Mononuclear cell (primary cell): Measurements from ENCODE around the gene METTL24. TPM values are rescaled to one million over a fixed set of nuclear protein-coding genes. Genes with fewer than 3 reads are reported as not detected.

ENCODE experiments used
- H3K27me3 ChIP-seq: 2 replicates; pipeline ENCODE4 v1.6.0; 2011; ENCODE audit warnings: low read length, control low read depth; ENCODE audit not compliant: insufficient read depth
- H3K4me1 ChIP-seq: 2 replicates; pipeline ENCODE4 v1.5.1; 2011; ENCODE audit warnings: mild to moderate bottlenecking, low read length, control low read depth; ENCODE audit not compliant: insufficient read depth
- H3K4me3 ChIP-seq: 2 replicates; pipeline ENCODE4 v1.5.1; 2011; ENCODE audit warnings: mild to moderate bottlenecking, low read length, moderate library complexity
- H3K9me3 ChIP-seq: 2 replicates; pipeline ENCODE4 v1.5.1; 2011; ENCODE audit warnings: low read depth, mild to moderate bottlenecking, control low read depth, low read length
- total RNA-seq: library from RNA; depleted of rRNA; stranded (reverse); fragments of >200 nt; gene quantifications from one replicate; pipeline ENCODE4 v1.2.3, GENCODE V29; 2012

Gene METTL24
- total RNA-seq, 1 donor, result 0.10 TPM

DNA sequence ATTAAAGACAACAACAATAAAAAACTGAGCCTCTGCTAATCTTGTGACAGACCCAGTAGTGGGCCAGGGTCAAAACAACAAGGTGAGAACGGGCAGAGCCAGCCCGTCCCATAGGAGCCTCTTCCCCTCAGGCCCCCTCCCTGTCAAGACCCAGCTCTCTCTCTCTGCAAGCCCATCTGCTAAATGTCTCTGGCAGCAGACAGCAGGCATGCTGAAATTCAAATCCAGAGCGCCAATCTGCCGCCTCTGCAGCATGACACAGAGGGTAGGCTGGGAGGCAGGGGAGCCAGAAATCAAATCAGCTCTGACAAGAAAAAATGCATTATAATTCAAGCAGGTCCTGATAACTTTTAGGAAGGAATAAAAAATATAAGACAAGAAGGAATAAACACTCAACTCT lies 26.3 kb downstream of the METTL24 start:
- no peaks in the 10 kb centered on the region for H3K27me3 ChIP-seq
- H3K9me3 ChIP-seq, result no peaks in the 10 kb centered on the region
- no peaks in the 10 kb centered on the region for H3K4me1 ChIP-seq
- no peak overlapping the region for H3K4me3 ChIP-seq

DNA sequence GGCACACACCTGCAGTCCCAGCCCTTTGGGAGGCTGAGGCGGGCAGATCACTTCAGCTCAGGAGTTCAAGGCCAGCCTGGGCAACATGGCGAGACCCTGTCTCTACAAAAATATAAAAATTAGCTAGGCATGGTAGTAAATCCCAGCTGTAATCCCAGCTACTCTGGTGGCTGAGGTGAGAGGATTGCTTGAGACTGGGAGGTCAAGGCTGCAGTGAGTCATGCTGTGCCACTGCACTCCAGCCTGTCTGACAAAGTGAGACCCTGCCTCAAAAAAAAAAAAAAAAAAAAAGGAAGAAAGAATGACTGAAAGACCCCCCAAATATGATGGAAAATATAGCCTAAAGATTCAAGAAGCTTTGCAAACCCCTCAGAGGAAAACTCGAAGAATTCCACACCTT lies 26.8 kb downstream of the METTL24 start:
- H3K4me3 ChIP-seq, result no peak overlapping the region
- no peaks in the 10 kb centered on the region for H3K27me3 ChIP-seq
- no peaks in the 10 kb centered on the region for H3K4me1 ChIP-seq
- H3K9me3 ChIP-seq, result no peaks in the 10 kb centered on the region

DNA sequence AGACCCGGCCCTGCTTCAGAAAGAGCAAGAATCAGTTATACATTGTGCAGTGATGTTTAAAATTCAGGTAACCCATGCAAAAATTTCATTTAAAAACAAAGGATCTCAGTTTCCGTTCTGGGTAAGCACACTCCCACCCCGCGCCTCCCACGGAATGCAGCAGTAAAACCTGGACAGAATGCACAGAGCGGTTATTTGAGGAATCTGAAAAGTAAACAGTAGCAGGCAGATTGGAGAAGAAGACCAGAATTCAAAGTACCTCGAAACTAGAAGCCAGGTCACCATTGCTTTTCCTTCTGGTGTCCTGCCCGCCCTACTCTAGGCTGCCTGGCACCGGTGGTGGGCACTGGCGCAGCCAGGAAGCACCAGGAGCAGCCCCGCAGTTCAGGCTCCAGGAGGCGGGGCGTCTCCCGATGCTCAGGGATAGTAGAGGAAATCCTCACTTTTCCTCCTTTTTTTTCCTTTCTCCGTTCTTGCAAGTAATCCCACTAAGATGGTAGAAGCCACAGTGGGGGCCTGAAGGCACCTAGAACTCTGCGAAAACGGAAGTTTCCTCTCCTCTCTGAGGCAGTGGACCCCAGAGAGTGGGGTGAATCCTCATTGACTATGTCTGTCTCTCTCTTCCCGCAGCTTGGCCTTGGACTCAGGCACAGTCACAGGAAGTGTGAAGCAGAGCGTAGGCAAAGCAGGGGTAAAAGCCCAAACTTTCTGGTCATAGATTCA lies 28.3 kb downstream of the METTL24 start:
- Histone ChIP-seq H3K4me1 (no peaks in the 10 kb centered on the region), H3K9me3 (no peaks in the 10 kb centered on the region), H3K4me3 (no peak overlapping the region), H3K27me3 (no peaks in the 10 kb centered on the region)

DNA sequence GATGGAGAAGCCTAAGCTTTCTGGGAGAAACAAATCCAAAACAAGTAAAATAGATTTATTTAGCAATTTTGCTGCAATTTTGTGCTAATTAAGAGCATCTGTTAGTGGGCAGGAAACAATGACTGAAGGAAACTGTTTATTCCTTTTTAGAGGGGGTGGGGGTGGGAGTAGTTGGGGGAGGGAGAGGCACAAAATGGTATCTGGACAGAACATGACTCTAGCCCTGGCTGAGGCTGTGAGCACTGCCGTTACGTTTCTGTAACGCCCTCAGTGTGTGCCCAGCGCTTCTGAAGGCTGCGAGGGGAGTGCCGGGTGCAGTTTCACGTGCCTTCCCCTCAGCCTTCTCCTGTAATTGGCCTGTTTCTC lies 28.8 kb downstream of the METTL24 start:
- no peaks in the 10 kb centered on the region for H3K4me1 ChIP-seq
- no peak overlapping the region for H3K4me3 ChIP-seq
- no peaks in the 10 kb centered on the region for H3K9me3 ChIP-seq
- no peaks in the 10 kb centered on the region for H3K27me3 ChIP-seq

DNA sequence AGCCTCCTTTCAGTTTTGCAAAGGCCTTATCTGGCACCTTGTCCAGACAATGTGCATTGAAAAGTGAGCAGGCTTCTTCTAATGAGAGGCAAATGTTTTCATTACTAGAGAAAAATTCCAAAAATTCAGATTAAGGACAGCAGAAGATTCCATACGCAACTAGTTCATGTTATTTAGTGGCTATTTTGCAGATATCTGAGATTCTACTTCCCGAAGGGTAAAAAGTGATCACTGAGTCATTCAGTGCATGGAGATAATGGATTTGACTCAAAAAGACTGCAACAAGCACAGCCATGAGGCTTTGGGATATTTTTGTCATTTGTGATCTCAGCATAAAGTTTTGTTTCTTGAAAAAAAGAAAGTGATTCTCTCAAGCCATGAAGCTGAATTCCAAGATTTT lies 29.9 kb downstream of the METTL24 start:
- H3K4me3 ChIP-seq, result no peak overlapping the region
- no peaks in the 10 kb centered on the region for H3K27me3 ChIP-seq
- peaks cover under 1% of the 10 kb centered on the region for H3K4me1 ChIP-seq
- no peaks in the 10 kb centered on the region for H3K9me3 ChIP-seq

DNA sequence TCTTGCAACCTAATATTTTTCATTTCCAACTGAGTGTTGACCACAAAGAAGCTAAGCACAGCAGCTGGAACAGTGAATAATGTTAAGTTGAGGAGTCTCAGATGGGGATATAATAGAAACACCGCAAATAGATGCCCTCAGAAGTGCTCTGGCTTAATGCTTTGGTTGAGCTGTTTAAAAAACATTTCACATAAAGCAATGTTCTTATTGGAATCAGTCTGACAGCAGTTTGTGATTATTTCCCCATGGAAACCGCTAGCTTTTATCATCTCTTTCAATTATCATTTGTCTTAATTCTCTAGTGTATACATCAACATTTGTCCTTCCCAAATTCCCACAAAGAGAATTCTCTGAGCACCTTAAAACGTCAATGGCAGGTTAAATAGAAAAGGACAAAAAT lies 30.8 kb downstream of the METTL24 start:
- Histone ChIP-seq H3K9me3 (no peaks in the 10 kb centered on the region), H3K4me3 (no peak overlapping the region), H3K27me3 (no peaks in the 10 kb centered on the region), H3K4me1 (peaks cover 6% of the 10 kb centered on the region)

DNA sequence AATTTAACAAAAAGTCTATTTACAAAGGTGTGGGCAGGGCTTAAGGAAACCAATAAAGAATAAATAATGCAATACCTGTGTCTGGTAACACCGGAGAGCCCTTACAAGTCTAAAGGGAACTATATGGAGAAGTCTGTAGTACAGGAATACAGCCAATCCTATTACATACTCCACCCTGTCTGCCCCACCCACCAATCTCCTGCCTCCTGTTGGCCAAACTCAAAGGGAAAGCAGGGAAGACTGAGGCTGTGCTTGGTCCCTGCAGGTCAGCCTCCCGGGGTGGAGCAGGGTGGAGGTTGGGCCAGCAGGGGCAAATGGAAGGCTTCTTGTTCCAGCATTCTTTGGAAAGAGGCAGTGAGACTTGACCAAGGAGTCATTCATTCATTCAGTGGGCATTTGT lies 31.5 kb downstream of the METTL24 start:
- Histone ChIP-seq H3K4me1 (peaks cover 6% of the 10 kb centered on the region), H3K27me3 (no peaks in the 10 kb centered on the region), H3K4me3 (no peak overlapping the region), H3K9me3 (no peaks in the 10 kb centered on the region)

DNA sequence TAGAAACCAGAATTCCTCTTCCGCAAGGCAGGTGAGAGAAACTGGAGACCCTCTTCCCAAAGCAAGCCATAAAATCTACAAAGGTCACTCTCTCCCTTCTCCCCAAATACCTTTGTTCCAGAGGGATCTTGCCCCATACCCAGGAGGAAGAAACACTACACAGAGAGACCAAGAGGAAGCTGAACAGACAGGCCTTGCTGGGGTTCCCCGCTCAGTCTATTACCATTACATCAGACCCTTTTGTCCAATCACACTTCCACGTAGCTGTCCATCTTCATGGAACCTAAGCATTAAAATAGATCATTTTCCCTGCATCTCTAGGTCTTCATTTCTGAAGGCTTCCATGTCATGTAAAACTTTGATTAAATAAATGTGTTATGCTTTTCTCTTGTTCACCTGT lies 32.1 kb downstream of the METTL24 start:
- Histone ChIP-seq H3K4me1 (peaks cover 6% of the 10 kb centered on the region), H3K4me3 (no peak overlapping the region), H3K27me3 (no peaks in the 10 kb centered on the region), H3K9me3 (no peaks in the 10 kb centered on the region)

DNA sequence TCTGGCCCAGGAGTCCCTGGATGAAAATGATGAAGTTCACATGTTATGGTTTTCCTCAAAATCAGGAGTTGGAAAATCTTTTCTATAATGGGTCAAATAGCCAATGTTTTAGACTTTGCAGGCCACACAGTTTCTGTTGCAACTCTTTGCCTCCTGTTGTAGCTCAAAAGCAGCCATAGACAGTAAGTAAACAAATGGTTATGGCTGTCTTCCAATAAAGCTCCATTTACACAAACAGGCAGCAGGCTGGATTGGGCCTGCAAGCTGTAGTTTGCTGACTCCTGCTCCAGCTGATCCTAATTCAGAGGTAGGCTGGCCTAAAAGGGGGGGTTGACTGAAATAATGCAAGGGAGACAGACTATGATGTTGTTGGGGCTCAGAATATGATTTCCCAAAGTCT lies 33.0 kb downstream of the METTL24 start:
- H3K4me3 ChIP-seq, result no peak overlapping the region
- H3K9me3 ChIP-seq, result no peaks in the 10 kb centered on the region
- H3K27me3 ChIP-seq, result no peaks in the 10 kb centered on the region
- H3K4me1 ChIP-seq, result peaks cover 6% of the 10 kb centered on the region

DNA sequence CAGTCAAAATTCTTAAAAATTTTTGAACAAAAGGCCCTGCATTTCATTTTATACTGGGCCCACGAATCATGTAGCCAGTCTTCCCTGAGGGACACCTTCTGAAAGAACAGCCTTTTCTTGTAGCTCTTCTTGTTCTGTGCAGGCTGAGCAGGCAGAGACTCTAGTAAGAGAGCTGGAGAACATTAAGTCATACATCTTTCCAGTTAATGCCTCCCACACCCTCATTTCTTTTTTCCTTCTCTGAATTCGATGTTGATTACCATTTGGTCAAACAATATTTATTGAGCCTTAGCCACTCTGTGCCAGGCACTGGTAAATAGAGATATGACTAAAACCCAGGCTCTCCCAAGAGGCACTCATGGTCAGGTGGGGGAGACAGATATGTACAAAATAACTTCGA lies 33.6 kb downstream of the METTL24 start:
- H3K27me3 ChIP-seq, result no peaks in the 10 kb centered on the region
- H3K9me3 ChIP-seq, result no peaks in the 10 kb centered on the region
- H3K4me1 ChIP-seq, result peaks cover 6% of the 10 kb centered on the region
- no peak overlapping the region for H3K4me3 ChIP-seq

DNA sequence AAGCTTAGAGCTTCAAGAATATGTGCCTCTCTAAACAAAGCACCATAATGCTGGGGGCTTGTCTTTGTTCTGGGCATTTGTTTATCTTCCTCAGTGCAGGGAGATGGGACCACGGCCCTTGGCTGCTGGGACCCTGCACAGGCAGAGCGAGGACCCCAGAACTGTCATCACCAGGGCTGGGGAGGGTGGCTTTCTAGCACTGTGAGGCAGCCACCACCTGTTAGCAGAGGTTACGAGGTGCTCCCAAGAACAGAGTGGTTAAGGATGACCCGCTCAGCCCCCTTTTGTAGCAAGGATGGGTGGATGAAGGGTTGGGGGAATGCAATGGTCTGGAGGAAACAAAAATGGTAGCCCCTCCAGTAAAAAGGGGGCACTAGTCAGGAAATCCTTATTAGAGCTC lies 34.9 kb downstream of the METTL24 start:
- Histone ChIP-seq H3K4me1 (peaks cover 6% of the 10 kb centered on the region), H3K4me3 (no peak overlapping the region), H3K27me3 (no peaks in the 10 kb centered on the region), H3K9me3 (no peaks in the 10 kb centered on the region)

DNA sequence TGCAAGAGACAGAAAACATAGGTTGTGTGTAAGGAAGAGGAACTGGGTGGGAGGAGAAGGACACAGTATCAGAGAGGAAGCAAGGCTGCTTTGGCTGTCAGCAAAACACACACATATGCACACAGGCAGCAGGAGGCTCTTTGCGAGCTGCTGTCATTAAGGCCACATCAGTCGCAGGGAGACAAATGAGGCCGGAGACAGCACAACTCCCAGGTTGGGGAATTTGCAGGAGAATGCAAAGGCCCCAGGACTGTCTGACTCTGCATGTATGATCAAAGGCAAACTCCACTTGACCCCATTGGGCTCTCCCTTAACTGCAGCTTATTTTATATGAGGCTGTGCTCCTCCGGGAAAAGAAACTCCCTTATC lies 35.3 kb downstream of the METTL24 start:
- Histone ChIP-seq H3K4me3 (no peak overlapping the region), H3K4me1 (peaks cover 6% of the 10 kb centered on the region), H3K27me3 (no peaks in the 10 kb centered on the region), H3K9me3 (no peaks in the 10 kb centered on the region)

DNA sequence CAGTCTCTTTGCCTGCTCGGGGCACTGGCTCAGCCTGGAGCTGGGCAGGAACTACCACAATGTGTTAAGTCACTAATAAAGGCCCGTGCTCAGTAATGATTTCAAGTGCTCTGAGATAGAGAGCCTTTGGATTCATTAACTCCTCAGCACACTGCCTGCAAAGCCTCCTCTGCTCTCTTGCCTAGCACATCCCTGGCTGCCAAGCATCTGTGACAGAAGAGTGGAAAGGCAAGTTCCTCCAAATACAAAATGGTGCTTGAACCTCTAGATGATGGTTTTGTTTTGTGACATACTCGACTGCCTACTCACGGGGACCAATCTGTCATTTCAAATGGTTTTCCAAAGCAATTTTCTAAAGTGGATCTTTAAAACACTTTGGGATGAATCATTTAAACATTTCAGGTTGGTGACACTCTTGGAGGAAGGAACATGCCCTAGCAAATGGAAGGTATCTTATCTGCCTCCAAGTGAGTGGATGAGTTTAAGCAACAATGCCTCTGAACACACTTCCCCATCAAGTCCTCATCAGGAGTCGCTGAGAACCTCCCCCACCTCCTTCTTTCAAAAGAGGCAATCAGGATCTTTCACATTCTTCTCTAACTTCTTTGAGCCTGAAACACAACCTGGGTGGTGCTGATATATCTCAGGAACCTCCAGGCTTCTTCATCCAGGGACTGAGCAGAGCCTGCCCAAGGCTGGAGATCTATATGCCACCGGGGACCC lies 35.8 kb downstream of the METTL24 start:
- Histone ChIP-seq H3K27me3 (no peaks in the 10 kb centered on the region), H3K4me1 (peaks cover 6% of the 10 kb centered on the region), H3K9me3 (no peaks in the 10 kb centered on the region), H3K4me3 (no peak overlapping the region)

DNA sequence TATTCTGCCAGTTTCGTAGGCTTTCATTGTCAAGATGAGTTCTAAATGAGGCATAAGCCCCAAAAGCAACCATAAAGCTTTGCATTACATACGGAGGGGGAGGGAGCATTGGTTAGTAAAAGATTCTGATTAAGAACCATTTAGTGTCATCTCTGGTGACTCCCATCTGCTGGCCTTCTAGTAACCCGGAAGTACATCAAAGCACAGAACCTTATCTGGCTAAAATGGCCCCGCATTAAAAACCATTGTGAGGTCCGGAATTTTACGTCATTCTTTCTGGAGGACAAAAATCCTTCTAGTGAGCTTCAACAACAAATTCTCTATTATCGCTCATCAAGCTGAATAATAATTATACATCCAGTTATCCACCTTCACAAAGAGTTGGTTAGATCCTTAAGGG lies 37.8 kb downstream of the METTL24 start:
- H3K4me3 ChIP-seq, result no peak overlapping the region
- H3K9me3 ChIP-seq, result no peaks in the 10 kb centered on the region
- H3K27me3 ChIP-seq, result no peaks in the 10 kb centered on the region
- H3K4me1 ChIP-seq, result peaks cover 6% of the 10 kb centered on the region

DNA sequence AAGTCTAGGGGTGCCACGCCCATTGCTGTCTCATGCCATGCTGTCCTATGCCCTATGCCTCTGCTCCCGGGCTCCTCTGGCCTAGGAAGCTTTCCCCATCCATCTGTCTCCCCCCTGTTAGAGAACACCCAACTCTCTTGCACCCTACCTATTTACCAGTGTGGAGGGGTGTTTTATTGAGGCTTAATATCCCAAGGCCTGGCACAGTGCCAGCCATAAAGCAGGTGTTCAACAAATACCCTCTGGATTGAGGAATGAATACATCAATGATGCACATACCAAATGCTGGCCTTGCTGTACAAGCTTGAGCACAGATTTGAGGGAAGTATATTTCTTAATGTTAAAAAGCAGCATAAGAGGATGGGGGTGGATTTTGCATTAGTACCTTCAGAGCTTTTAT lies 38.3 kb downstream of the METTL24 start:
- H3K4me3 ChIP-seq, result no peak overlapping the region

DNA sequence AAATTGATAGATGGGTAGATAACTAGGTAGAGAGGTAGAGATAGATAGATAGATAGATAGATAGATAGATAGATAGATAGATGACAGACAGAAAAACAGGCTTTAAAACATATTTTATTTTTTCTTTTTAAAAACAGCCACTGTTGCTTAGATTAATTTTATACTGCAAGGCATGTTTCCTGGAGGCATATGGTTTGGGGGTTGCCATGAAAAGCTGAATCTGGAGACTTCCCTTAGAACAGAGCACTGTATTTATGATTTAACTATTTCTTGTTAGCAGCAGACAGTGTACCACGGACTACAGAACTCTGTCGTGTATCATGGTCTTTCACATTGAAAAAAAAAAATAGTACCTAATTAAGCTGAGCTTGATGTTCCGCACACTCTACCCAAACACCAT lies 38.8 kb downstream of the METTL24 start:
- no peak overlapping the region for H3K4me3 ChIP-seq
- peaks cover 6% of the 10 kb centered on the region for H3K4me1 ChIP-seq
- H3K9me3 ChIP-seq, result no peaks in the 10 kb centered on the region
- no peaks in the 10 kb centered on the region for H3K27me3 ChIP-seq

More for the DNA sequence above, 38.3 kb downstream of the METTL24 start:
- Histone ChIP-seq H3K27me3 (no peaks in the 10 kb centered on the region), H3K9me3 (no peaks in the 10 kb centered on the region), H3K4me1 (peaks cover 6% of the 10 kb centered on the region)
